A673 (cell line): ENCODE data around the gene RNF25. TPM values are rescaled to one million over a fixed set of nuclear protein-coding genes. Genes with fewer than 3 reads are reported as not detected.

ENCODE experiments used
- BruUV-seq: library from RNA; stranded (reverse); fragments of 400-500 nt; replicated peaks from 2 replicates; lab custom pipeline; 2021; lab: Mats Ljungman, UMichigan
- CTCF ChIA-PET: fragments of 300-600 bp; sonication (Branson Sonifier 250); formaldehyde crosslinking; loops from one replicate; lab custom pipeline; 2022; ENCODE audit warnings: antibody characterized with exemption; lab: Charles Lee
- POLR2A ChIA-PET: fragments of 300-600 bp; sonication (Branson Sonifier 250); formaldehyde crosslinking; loops from one replicate; lab custom pipeline; 2022; ENCODE audit warnings: antibody characterized with exemption; ENCODE audit not compliant: low non-redundant PET; lab: Charles Lee
- DNase-seq: peaks from one replicate; pipeline ENCODE4 v3.0.0-alpha.2; 2015; ENCODE audit warnings: low spot score
- H3K27ac ChIP-seq: fragments of 200-600 bp; sonication (generic); 2 replicates; pipeline ENCODE4 v1.5.1; 2016; ENCODE audit warnings: mixed run types, low read depth, mild to moderate bottlenecking, mixed read lengths, antibody characterized with exemption, low read length; ENCODE audit not compliant: poor library complexity, severe bottlenecking
- H3K27me3 ChIP-seq: fragments of 200-600 bp; sonication (generic); replicated peaks from 2 replicates; pipeline ENCODE4 v1.6.1; 2017; ENCODE audit warnings: mixed run types, low read depth, mild to moderate bottlenecking, mixed read lengths, antibody characterized with exemption, low read length; ENCODE audit not compliant: insufficient read depth, poor library complexity
- H3K36me3 ChIP-seq: fragments of 200-600 bp; sonication (generic); 2 replicates; pipeline ENCODE4 v1.6.1; 2016; ENCODE audit warnings: mixed run types, mild to moderate bottlenecking, mixed read lengths, antibody characterized with exemption, low read length; ENCODE audit not compliant: insufficient read depth, poor library complexity, severe bottlenecking
- H3K4me1 ChIP-seq: fragments of 200-600 bp; sonication (generic); 2 replicates; pipeline ENCODE4 v1.6.1; 2017; ENCODE audit warnings: mixed run types, mild to moderate bottlenecking, mixed read lengths, antibody characterized with exemption, low read length; ENCODE audit not compliant: insufficient read depth, poor library complexity, severe bottlenecking
- H3K4me3 ChIP-seq: fragments of 200-600 bp; sonication (generic); 2 replicates; pipeline ENCODE4 v1.5.1; 2016; ENCODE audit warnings: low read depth, mixed run types, mild to moderate bottlenecking, mixed read lengths, low read length; ENCODE audit not compliant: poor library complexity, severe bottlenecking
- H3K9me3 ChIP-seq: fragments of 200-600 bp; sonication (generic); 2 replicates; pipeline ENCODE4 v1.6.1; 2016; ENCODE audit warnings: mixed run types, low read depth, mild to moderate bottlenecking, mixed read lengths, antibody characterized with exemption, low read length; ENCODE audit not compliant: poor library complexity, severe bottlenecking
- CTCF ChIP-seq: fragments of 300-800, 200-600 bp; sonication (generic); conservative IDR thresholded peaks from 2 replicates; pipeline ENCODE4 v1.5.1; 2017; ENCODE audit warnings: low read depth, mild to moderate bottlenecking, antibody characterized with exemption, low read length, moderate library complexity, mixed read lengths
- EZH2 ChIP-seq: fragments of 200-600 bp; sonication (generic); IDR thresholded peaks from 2 replicates; pipeline ENCODE4 v1.6.1; 2017; ENCODE audit warnings: borderline replicate concordance, low read depth, mild to moderate bottlenecking, mixed read lengths, antibody characterized with exemption, low read length; ENCODE audit not compliant: poor library complexity, severe bottlenecking
- intact Hi-C: fragments of 100-400 bp; cut with micrococcal nuclease; formaldehyde crosslinking; loops from one replicate; pipeline ENCODE4 v1.10.0; 2022; ENCODE audit not compliant: unreplicated experiment
- total RNA-seq: library from RNA; stranded (reverse); gene quantifications from 2 replicates; pipeline ENCODE4 v1.2.3, GENCODE V29; 2021

Gene RNF25
- total RNA-seq, 1 experiment from 2014 or later = 39.4 TPM

- H3K27me3 ChIP-seq = no peaks in the 10 kb centered on the region
- ChIA-PET CTCF (no interaction called here), POLR2A (interaction anchor here (0.6 to 0.7 kb wide), 2 partner anchors 229 to 756 kb away, joined by 3 to 12 read pairs; partner anchors contain the start of gene DNPEP)
- H3K9me3 ChIP-seq = no peaks in the 10 kb centered on the region
- H3K4me1 ChIP-seq = no peaks in the 10 kb centered on the region
- TF ChIP-seq CTCF (no peak), EZH2 (no peak)
- H3K27ac ChIP-seq = no peak overlapping the region
- no peak overlapping the region for H3K4me3 ChIP-seq
- peaks cover 14% of the 10 kb centered on the region for H3K36me3 ChIP-seq
- intact Hi-C loops = no loop called here
- no TSS peak for BruUV-seq
- DNase-seq = peak; percentile 38
Observed at GRCh38 chr2:218631837-218632236, 40.0 kb downstream of the RNF25 start.

GRCh38 chr2:218627939-218628338, 43.9 kb downstream of the RNF25 start:
- DNase-seq = no peak
- H3K4me1 ChIP-seq = peaks cover 3% of the 10 kb centered on the region
- no peaks in the 10 kb centered on the region for H3K9me3 ChIP-seq
- no peak for TF ChIP-seq CTCF
- TF ChIP-seq EZH2 = no peak
- BruUV-seq = no TSS peak
- H3K36me3 ChIP-seq = no peaks in the 10 kb centered on the region
- ChIA-PET CTCF (interaction anchor here (0.6 kb wide), 1 partner anchor 32 kb away, joined by 14 read pairs; the partner anchor contains the start of genes BCS1L and ZNF142), POLR2A (no interaction called here)
- intact Hi-C loops = no loop called here
- no peak overlapping the region for H3K27ac ChIP-seq
- H3K4me3 ChIP-seq = no peak overlapping the region
- H3K27me3 ChIP-seq = no peaks in the 10 kb centered on the region

- Histone ChIP-seq H3K36me3 (no peaks in the 10 kb centered on the region), H3K9me3 (no peaks in the 10 kb centered on the region), H3K27ac (no peak overlapping the region), H3K4me1 (peaks cover 9% of the 10 kb centered on the region), H3K4me3 (no peak overlapping the region), H3K27me3 (no peaks in the 10 kb centered on the region)
- DNase-seq = no peak
- intact Hi-C loops = no loop called here
- ChIA-PET POLR2A (no interaction called here), CTCF (no interaction called here)
- TF ChIP-seq CTCF (no peak), EZH2 (no peak)
- BruUV-seq = no TSS peak
Observed at GRCh38 chr2:218626369-218626768, 45.4 kb downstream of the RNF25 start.
